Psoas muscle (tissue), 8 donors: ENCODE measurements around the gene SREBF1. TPM values are rescaled to one million over a fixed set of nuclear protein-coding genes. Genes with fewer than 3 reads are reported as not detected.

Experiments
- ATAC-seq, 4 donors: fragments of 200-7000 bp; cut with Tn5 transposase; one replicate each; pipeline ENCODE4 v1.9.1; 2020; ENCODE audit warnings: moderate library complexity in 3 of 4, mild to moderate bottlenecking in 2 of 4
- DNase-seq, 2 donors: peaks; one replicate each; pipeline ENCODE4 v3.0.0-alpha.2; 2020
- H3K27ac ChIP-seq: fragments of 200-600 bp; one replicate; pipeline ENCODE4 v1.8.0; 2022
- H3K27me3 ChIP-seq, 3 donors: fragments of 200-600 bp in 1 of 3; one replicate each; pipeline versions ENCODE4 v1.6.1 to v1.8.0; 2013 to 2022; ENCODE audit warnings: low read length in 2 of 3, mild to moderate bottlenecking in 2 of 3, moderate library complexity in 1 of 3; ENCODE audit not compliant: insufficient read depth in 3 of 3
- H3K36me3 ChIP-seq, 2 donors: fragments of 200-600 bp in 1 of 2; one replicate each; pipeline versions ENCODE4 v1.6.1 to v1.8.0; 2013 to 2022; ENCODE audit warnings: low read depth in 1 of 2, mild to moderate bottlenecking in 1 of 2, moderate library complexity in 1 of 2; ENCODE audit not compliant: insufficient read depth in 1 of 2
- H3K4me1 ChIP-seq: fragments of 200-600 bp; one replicate; pipeline ENCODE4 v1.8.0; 2022
- H3K4me3 ChIP-seq: fragments of 200-600 bp; one replicate; pipeline ENCODE4 v1.8.0; 2022; ENCODE audit warnings: mild to moderate bottlenecking
- H3K9me3 ChIP-seq: fragments of 200-600 bp; one replicate; pipeline ENCODE4 v1.8.0; 2022
- WGBS, 3 donors: extraction: QIAGEN DNeasy Blood & Tissue Kit; methylation state at CpG; one replicate each; pipeline versions ENCODE4 v1.1.6 to v1.1.7; 2013; 5-methylcytosine and 5-hydroxymethylcytosine counted together
- intact Hi-C, 2 donors: fragments of 100-400 bp; cut with DNase I; formaldehyde crosslinking; loops; one replicate each; pipeline versions ENCODE4 v1.11.0 to v1.14.2; 2022
- polyA plus RNA-seq, 3 donors: library from polyadenylated mRNA; stranded (reverse); fragments of 200-250 nt; gene quantifications; one replicate each; pipeline ENCODE4 v1.2.3, GENCODE V29; 2013
- total RNA-seq, 4 donors: library from RNA; stranded (reverse); fragmentation: NEBNext Ultra II Directional in 2 of 4; extraction: Animal tissue kit (Norgen Biotek cat#: 25700) in 2 of 4; gene quantifications; one replicate each; pipeline versions ENCODE4 v1.2.1 to v1.2.4, GENCODE V29; 2021 to 2023
- TF ChIP-seq, protein P1 (sequence below): fragments of 200-600 bp; IDR thresholded peaks from one replicate; pipeline ENCODE4 v1.8.0; 2022; ENCODE audit warnings: antibody characterized with exemption
- donor health status: healthy with polysubstance abuse.
- donor health status: DM: no; HTN: no; CAD: no; lungs with moderate emphysema.
- donor health status: Bipolar disorder and iron deficiency.
- donor health status: healthy.
- donor health status: DM: yes; HTN: yes; CAD: no.
- donor health status: DM: no; HTN: no; CAD: no.
- donor health status: DM: no; HTN: no; CAD: no.
- donor health status: DM: yes; HTN: yes; CAD: no.

SREBF1 gene
- total and polyA plus RNA-seq, 7 donors: 6.2 to 43.0 (median 19.2) TPM

- Histone ChIP-seq H3K4me1 (peaks cover 4% of the 10 kb centered on the region), H3K4me3 (no peak overlapping the region), H3K36me3 (peaks cover 0 to 22% of the 10 kb centered on the region in 2 donors), H3K9me3 (no peaks in the 10 kb centered on the region), H3K27me3 (no peaks in the 10 kb centered on the region), H3K27ac (no peak overlapping the region)
- 84 to 89% (median 88%) methylated on average over 12 of the region's 12 CpGs for WGBS, 3 donors
- no peak for DNase-seq
- intact Hi-C loops: no loop called here
- peak in 3 of 4 donors; percentile 13 to 29 (median 25) for ATAC-seq
- TF ChIP-seq, protein P1, sequence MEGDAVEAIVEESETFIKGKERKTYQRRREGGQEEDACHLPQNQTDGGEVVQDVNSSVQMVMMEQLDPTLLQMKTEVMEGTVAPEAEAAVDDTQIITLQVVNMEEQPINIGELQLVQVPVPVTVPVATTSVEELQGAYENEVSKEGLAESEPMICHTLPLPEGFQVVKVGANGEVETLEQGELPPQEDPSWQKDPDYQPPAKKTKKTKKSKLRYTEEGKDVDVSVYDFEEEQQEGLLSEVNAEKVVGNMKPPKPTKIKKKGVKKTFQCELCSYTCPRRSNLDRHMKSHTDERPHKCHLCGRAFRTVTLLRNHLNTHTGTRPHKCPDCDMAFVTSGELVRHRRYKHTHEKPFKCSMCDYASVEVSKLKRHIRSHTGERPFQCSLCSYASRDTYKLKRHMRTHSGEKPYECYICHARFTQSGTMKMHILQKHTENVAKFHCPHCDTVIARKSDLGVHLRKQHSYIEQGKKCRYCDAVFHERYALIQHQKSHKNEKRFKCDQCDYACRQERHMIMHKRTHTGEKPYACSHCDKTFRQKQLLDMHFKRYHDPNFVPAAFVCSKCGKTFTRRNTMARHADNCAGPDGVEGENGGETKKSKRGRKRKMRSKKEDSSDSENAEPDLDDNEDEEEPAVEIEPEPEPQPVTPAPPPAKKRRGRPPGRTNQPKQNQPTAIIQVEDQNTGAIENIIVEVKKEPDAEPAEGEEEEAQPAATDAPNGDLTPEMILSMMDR: no peak
Measured at GRCh38 chr17:17800504-17801021, 36.2 kb downstream of the SREBF1 start.

- Histone ChIP-seq H3K36me3 (peaks cover 0 to 18% of the 10 kb centered on the region in 2 donors), H3K9me3 (no peaks in the 10 kb centered on the region)
- no peak for ATAC-seq
Measured at GRCh38 chr17:17798573-17799255, 38.1 kb downstream of the SREBF1 start.

DNA sequence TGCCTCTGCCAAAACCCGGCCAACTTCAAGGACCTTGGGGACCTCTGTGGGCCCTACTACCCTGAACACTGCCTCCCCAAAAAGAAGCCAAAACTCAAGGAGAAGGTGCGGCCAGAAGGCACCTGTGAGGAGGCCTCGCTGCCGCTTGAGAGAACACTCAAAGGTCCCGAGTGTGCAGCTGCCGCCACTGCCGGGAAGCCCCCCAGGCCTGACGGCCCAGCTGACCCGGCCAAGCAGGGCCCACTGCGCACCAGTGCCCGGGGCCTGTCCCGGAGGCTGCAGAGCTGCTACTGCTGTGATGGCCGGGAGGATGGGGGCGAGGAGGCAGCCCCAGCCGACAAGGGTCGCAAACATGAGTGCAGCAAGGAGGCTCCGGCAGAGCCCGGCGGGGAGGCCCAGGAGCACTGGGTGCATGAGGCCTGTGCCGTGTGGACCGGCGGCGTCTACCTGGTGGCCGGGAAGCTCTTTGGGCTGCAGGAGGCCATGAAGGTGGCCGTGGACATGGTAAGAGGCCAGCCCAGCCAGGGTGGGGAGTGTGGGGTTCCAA lies 38.7 kb downstream of the SREBF1 start:
- peaks cover 3% of the 10 kb centered on the region for H3K4me1 ChIP-seq
- intact Hi-C loops: no loop called here
- TF ChIP-seq, protein P1: no peak
- H3K4me3 ChIP-seq: no peak overlapping the region
- 92 to 94% (median 93%) methylated on average over 25 of the region's 25 CpGs for WGBS, 3 donors
- ATAC-seq (no peak), DNase-seq (no peak)
- no peaks in the 10 kb centered on the region for H3K27me3 ChIP-seq
- no peaks in the 10 kb centered on the region for H3K9me3 ChIP-seq
- peaks cover 0 to 17% of the 10 kb centered on the region in 2 donors for H3K36me3 ChIP-seq
- no peak overlapping the region for H3K27ac ChIP-seq

More at GRCh38 chr17:17798573-17799255, 38.1 kb downstream of the SREBF1 start:
- no peak for DNase-seq
- H3K27me3 ChIP-seq: no peaks in the 10 kb centered on the region
- TF ChIP-seq, protein P1: no peak
- H3K27ac ChIP-seq: no peak overlapping the region
- WGBS, 3 donors: 89 to 91% (median 91%) methylated on average over 14 to 16 of the region's 16 CpGs
- H3K4me1 ChIP-seq: no peaks in the 10 kb centered on the region
- intact Hi-C loops: no loop called here
- H3K4me3 ChIP-seq: no peak overlapping the region

GRCh38 chr17:17797119-17797809 lies 39.5 kb downstream of the SREBF1 start:
- Histone ChIP-seq H3K4me1 (peaks cover 11% of the 10 kb centered on the region), H3K4me3 (no peak overlapping the region), H3K36me3 (peaks cover 0 to 17% of the 10 kb centered on the region in 2 donors), H3K27me3 (no peaks in the 10 kb centered on the region), H3K9me3 (no peaks in the 10 kb centered on the region), H3K27ac (no peak overlapping the region)
- ATAC-seq (peak in 3 of 4 donors; percentile 42 to 58 (median 57)), DNase-seq (no peak)
- WGBS, 3 donors: 68 to 89% (median 74%) methylated on average over 28 to 30 of the region's 30 CpGs
- TF ChIP-seq, protein P1: no peak
- intact Hi-C loops: no loop called here
